Peyer's patch (tissue), 4 donors: Measurements from ENCODE around the gene NDC1.

Experiments used
- CTCF ChIP-seq, 6 experiments: fragments of 450-650 bp in 4 of 6; fragments of 200-600 bp in 2 of 6; sonication (generic) in 1 of 6; IDR thresholded peaks; one replicate each; pipeline ENCODE4 v1.5.1; 2017 to 2019; ENCODE audit warnings: antibody characterized with exemption in 6 of 6, mild to moderate bottlenecking in 3 of 6, moderate library complexity in 1 of 6
- POLR2A ChIP-seq, 2 donors: fragments of 450-650 bp; IDR thresholded peaks; one replicate each; pipeline ENCODE4 v1.5.1; 2017; ENCODE audit warnings: antibody characterized with exemption in 2 of 2, mild to moderate bottlenecking in 2 of 2, moderate library complexity in 2 of 2

- TF ChIP-seq CTCF (IDR thresholded peaks at IDR 0.05) = no peak
- TF ChIP-seq POLR2A (IDR thresholded peaks at IDR 0.05) = no peak
These were observed 518 bp upstream of the NDC1 start for GRCh38 chr1:53838654-53838974.
